H1 (cell line): Measurements from ENCODE around the gene BAZ2A. TPM values are rescaled to one million over a fixed set of nuclear protein-coding genes. Genes with fewer than 3 reads are reported as not detected.

ENCODE experiments used
- CTCF ChIA-PET: fragments of 300-600 bp; sonication (Branson Sonifier 250); formaldehyde crosslinking; loops from one replicate; lab custom pipeline; 2021; ENCODE audit not compliant: partially characterized antibody; lab: Charles Lee
- POLR2A ChIA-PET: fragments of 300-600 bp; sonication (Branson Sonifier 250); formaldehyde crosslinking; loops from one replicate; lab custom pipeline; 2021; ENCODE audit warnings: inconsistent platforms; ENCODE audit not compliant: partially characterized antibody; lab: Charles Lee
- DNase-seq, 2 experiments: peaks; one replicate each; pipeline versions ENCODE4 v3.0.0 to v3.0.0-alpha.2; 2010 to 2022; ENCODE audit warnings: low spot score in 2 of 2, low read depth in 1 of 2, mixed read lengths in 1 of 2
- FAIRE-seq: peaks from 2 replicates; lab custom pipeline; 2011; peaks lifted over from hg19 to GRCh38; lab: Jason Lieb, UNC
- H2AFZ ChIP-seq: 2 replicates; pipeline ENCODE4 v1.8.1; 2012; ENCODE audit warnings: low read length, inconsistent platforms
- H2AK5ac ChIP-seq: 2 replicates; pipeline ENCODE4 v1.6.1; 2013; ENCODE audit warnings: low read depth, low read length
- H2BK120ac ChIP-seq: replicated peaks from 2 replicates; pipeline ENCODE3; 2013; ENCODE audit warnings: low read depth, low read length, inconsistent platforms
- H2BK12ac ChIP-seq: 2 replicates; pipeline ENCODE4 v1.6.1; 2013; ENCODE audit warnings: low read depth, low read length
- H2BK15ac ChIP-seq: 2 replicates; pipeline ENCODE4 v1.6.1; 2013; ENCODE audit warnings: low read length
- H2BK20ac ChIP-seq: 2 replicates; pipeline ENCODE4 v1.6.1; 2013; ENCODE audit warnings: low read length
- H2BK5ac ChIP-seq: 2 replicates; pipeline ENCODE4 v1.6.1; 2013; ENCODE audit warnings: low read depth, low read length
- H3K14ac ChIP-seq: 2 replicates; pipeline ENCODE4 v1.6.1; 2013; ENCODE audit warnings: inconsistent platforms; ENCODE audit not compliant: insufficient read length
- H3K18ac ChIP-seq: 2 replicates; pipeline ENCODE4 v1.6.1; 2013; ENCODE audit warnings: low read length; ENCODE audit errors: extremely low read depth
- H3K23ac ChIP-seq: 2 replicates; pipeline ENCODE4 v1.6.1; 2013; ENCODE audit warnings: inconsistent platforms; ENCODE audit not compliant: insufficient read length
- H3K23me2 ChIP-seq: 2 replicates; pipeline ENCODE4 v1.6.1; 2013; ENCODE audit warnings: low read depth, low read length
- H3K27ac ChIP-seq: 2 replicates; pipeline ENCODE4 v1.6.1; 2011; ENCODE audit warnings: low read depth, low read length, inconsistent platforms
- H3K27me3 ChIP-seq, 4 experiments: replicated peaks in 1 of 4; 1 replicate in 1 of 4; 2 replicates in 3 of 4; pipeline versions ENCODE4 v1.6.1 to v1.8.1; 2011 to 2013; ENCODE audit warnings: low read length in 3 of 4, mild to moderate bottlenecking in 3 of 4, inconsistent platforms in 2 of 4, mixed read lengths in 2 of 4, moderate library complexity in 1 of 4; ENCODE audit not compliant: control insufficient read depth in 3 of 4, insufficient read depth in 3 of 4; ENCODE audit errors: extremely low read depth in 1 of 4
- H3K36me3 ChIP-seq, 4 experiments: 2 replicates each; pipeline versions ENCODE4 v1.6.1 to v1.8.1; 2011 to 2013; ENCODE audit warnings: mild to moderate bottlenecking in 4 of 4, low read length in 3 of 4, moderate library complexity in 2 of 4, control low read depth in 1 of 4, inconsistent platforms in 1 of 4; ENCODE audit not compliant: insufficient read depth in 4 of 4, control insufficient read depth in 2 of 4
- H3K4ac ChIP-seq: replicated peaks from 2 replicates; pipeline ENCODE3; 2013; ENCODE audit warnings: low read length, low read depth, mixed read lengths, inconsistent platforms; ENCODE audit not compliant: insufficient read length
- H3K4me1 ChIP-seq, 4 experiments: replicated peaks in 1 of 4; 1 replicate in 1 of 4; 2 replicates in 3 of 4; pipeline versions ENCODE4 v1.6.1 to v1.8.1; 2011 to 2013; ENCODE audit warnings: low read length in 3 of 4, inconsistent platforms in 2 of 4, mixed read lengths in 1 of 4; ENCODE audit not compliant: insufficient read depth in 4 of 4, control insufficient read depth in 3 of 4
- H3K4me2 ChIP-seq, 2 experiments: 2 replicates each; pipeline versions ENCODE4 v1.6.1 to v1.8.1; 2011 to 2013; ENCODE audit warnings: low read depth in 2 of 2, low read length in 2 of 2, control low read depth in 1 of 2, inconsistent platforms in 1 of 2, mild to moderate bottlenecking in 1 of 2; ENCODE audit not compliant: insufficient read depth in 1 of 2
- H3K4me3 ChIP-seq, 4 experiments: fragments of 200-600, 300-600 bp in 1 of 4; sonication (generic), shearing (Covaris generic), sonication (Bioruptor Twin) in 1 of 4; 2 replicates each; pipeline versions ENCODE4 v1.5.1 to v1.8.1; 2011 to 2016; ENCODE audit warnings: low read length in 4 of 4, low read depth in 3 of 4, control low read depth in 2 of 4, inconsistent platforms in 2 of 4, mild to moderate bottlenecking in 2 of 4, mixed read lengths in 1 of 4, moderate library complexity in 1 of 4; ENCODE audit not compliant: insufficient read depth in 2 of 4; ENCODE audit errors: extremely low read depth in 1 of 4
- H3K56ac ChIP-seq: replicated peaks from 2 replicates; pipeline ENCODE3; 2013; ENCODE audit warnings: low read depth, mild to moderate bottlenecking, mixed read lengths, low read length, inconsistent platforms; ENCODE audit not compliant: insufficient read length
- H3K79me1 ChIP-seq: 2 replicates; pipeline ENCODE4 v1.6.1; 2013; ENCODE audit warnings: low read depth, low read length, control low read depth
- H3K79me2 ChIP-seq, 2 experiments: 2 replicates each; pipeline versions ENCODE4 v1.6.1 to v1.8.1; 2012 to 2013; ENCODE audit warnings: low read length in 2 of 2, mild to moderate bottlenecking in 2 of 2, inconsistent platforms in 1 of 2; ENCODE audit not compliant: insufficient read depth in 2 of 2, control insufficient read depth in 1 of 2
- H3K9ac ChIP-seq, 4 experiments: replicated peaks in 1 of 4; 1 replicate in 1 of 4; 2 replicates in 3 of 4; pipeline versions ENCODE4 v1.6.1 to v1.8.1; 2011 to 2013; ENCODE audit warnings: low read depth in 3 of 4, low read length in 3 of 4, control low read depth in 2 of 4, mild to moderate bottlenecking in 2 of 4, moderate library complexity in 2 of 4, inconsistent platforms in 1 of 4; ENCODE audit errors: extremely low read depth in 1 of 4
- H3K9me3 ChIP-seq, 2 experiments: 2 replicates each; pipeline versions ENCODE4 v1.6.1 to v1.8.1; 2012 to 2013; ENCODE audit warnings: mild to moderate bottlenecking in 2 of 2, moderate library complexity in 2 of 2, control low read depth in 1 of 2, inconsistent platforms in 1 of 2, low read depth in 1 of 2, low read length in 1 of 2, mixed read lengths in 1 of 2; ENCODE audit not compliant: insufficient read depth in 2 of 2
- H4K20me1 ChIP-seq, 2 experiments: replicated peaks in 1 of 2; 2 replicates each; pipeline versions ENCODE3 to v1.8.1; 2011 to 2013; ENCODE audit warnings: inconsistent platforms in 2 of 2, low read length in 2 of 2, mild to moderate bottlenecking in 1 of 2; ENCODE audit not compliant: insufficient read depth in 2 of 2, control insufficient read depth in 1 of 2
- H4K5ac ChIP-seq: 2 replicates; pipeline ENCODE4 v1.6.1; 2013; ENCODE audit warnings: low read length, low read depth, mixed read lengths, inconsistent platforms; ENCODE audit not compliant: insufficient read length
- H4K8ac ChIP-seq: 2 replicates; pipeline ENCODE4 v1.8.0; 2013; ENCODE audit warnings: mild to moderate bottlenecking, moderate library complexity, low read length, inconsistent platforms; ENCODE audit not compliant: insufficient read depth; ENCODE audit errors: extremely low read depth
- H4K91ac ChIP-seq: replicated peaks from 2 replicates; pipeline ENCODE3; 2013; ENCODE audit warnings: low read length, mixed read lengths, inconsistent platforms; ENCODE audit not compliant: insufficient read length
- BACH1 ChIP-seq: IDR thresholded peaks from 2 replicates; pipeline ENCODE4 v1.6.1; 2012; ENCODE audit warnings: low read length, improper control_type of control experiment
- CHD1 ChIP-seq: IDR thresholded peaks from 2 replicates; pipeline ENCODE4 v1.6.1; 2012; ENCODE audit warnings: low read depth, low read length, improper control_type of control experiment
- CTBP2 ChIP-seq: IDR thresholded peaks from 2 replicates; pipeline ENCODE4 v1.7.0; 2011; ENCODE audit warnings: borderline replicate concordance, mild to moderate bottlenecking, moderate library complexity, mixed read lengths, low read length; ENCODE audit not compliant: insufficient read depth, insufficient read length
- HDAC2 ChIP-seq, 2 experiments: fragments of 300-600 bp in 1 of 2; sonication (generic) in 1 of 2; IDR thresholded peaks; 2 replicates each; pipeline ENCODE4 v1.6.1; 2011 to 2012; ENCODE audit warnings: low read depth in 2 of 2, low read length in 2 of 2, mild to moderate bottlenecking in 2 of 2, moderate library complexity in 2 of 2, borderline replicate concordance in 1 of 2, inconsistent platforms in 1 of 2
- KDM1A ChIP-seq: fragments of 200-600, 300-600 bp; sonication (generic); IDR thresholded peaks from 2 replicates; pipeline ENCODE4 v1.7.1; 2016; ENCODE audit warnings: mild to moderate bottlenecking, low read length, borderline replicate concordance
- NRF1 ChIP-seq: IDR thresholded peaks from 2 replicates; pipeline ENCODE4 v1.6.1; 2011; ENCODE audit warnings: mild to moderate bottlenecking, low read depth, low read length, improper control_type of control experiment
- PHF8 ChIP-seq: fragments of 200-600 bp; sonication (generic); conservative IDR thresholded peaks from 2 replicates; pipeline ENCODE4 v1.7.1; 2012; ENCODE audit warnings: low read depth, mild to moderate bottlenecking, inconsistent platforms, low read length, moderate library complexity
- POLR2A ChIP-seq, 2 experiments: IDR thresholded peaks; 1 replicate in 1 of 2; 2 replicates in 1 of 2; pipeline ENCODE4 v1.6.1; 2011; ENCODE audit warnings: low read depth in 2 of 2, low read length in 2 of 2, mild to moderate bottlenecking in 2 of 2; ENCODE audit errors: control extremely low read depth in 1 of 2
- POLR2AphosphoS5 ChIP-seq: IDR thresholded peaks from 2 replicates; pipeline ENCODE4 v1.6.1; 2011; ENCODE audit warnings: low read depth, low read length
- RBBP5 ChIP-seq: IDR thresholded peaks from 2 replicates; pipeline ENCODE4 v1.7.1; 2012; ENCODE audit warnings: low read depth, mild to moderate bottlenecking, inconsistent platforms, low read length, moderate library complexity, borderline replicate concordance
- RFX5 ChIP-seq: IDR thresholded peaks from 2 replicates; pipeline ENCODE4 v1.6.1; 2011; ENCODE audit warnings: low read depth, low read length, improper control_type of control experiment, borderline replicate concordance
- RXRA ChIP-seq: IDR thresholded peaks from 2 replicates; pipeline ENCODE4 v1.6.1; 2011; ENCODE audit warnings: low read depth, mild to moderate bottlenecking, low read length, moderate library complexity; ENCODE audit not compliant: insufficient read depth
- SIRT6 ChIP-seq: IDR thresholded peaks from one replicate; pipeline ENCODE4 v1.7.1; 2012; ENCODE audit warnings: low read length, inconsistent platforms
- SP2 ChIP-seq: IDR thresholded peaks from 2 replicates; pipeline ENCODE4 v1.6.1; 2012; ENCODE audit warnings: mild to moderate bottlenecking, low read length, inconsistent platforms
- ZNF274 ChIP-seq: IDR thresholded peaks from 2 replicates; pipeline ENCODE4 v1.7.0; 2012; ENCODE audit warnings: low read length, borderline replicate concordance; ENCODE audit errors: extremely low read depth
- WGBS, 2 experiments: shearing (Covaris generic) in 1 of 2; methylation state at CpG; one replicate each; pipeline versions ENCODE4 v1.1.6 to v1.1.7; 2013 to 2015; ENCODE audit warnings: low lambda C conversion rate in 2 of 2, mixed read lengths in 2 of 2, inconsistent platforms in 1 of 2, low coverage in 1 of 2, missing lambda C conversion rate in 1 of 2; ENCODE audit not compliant: insufficient replicate concordance in 2 of 2, insufficient coverage in 1 of 2, insufficient read length in 1 of 2; ENCODE audit errors: extremely low coverage in 1 of 2, missing lambda C conversion rate in 1 of 2; 5-methylcytosine and 5-hydroxymethylcytosine counted together
- polyA plus RNA-seq, 7 experiments: library from polyadenylated mRNA; depleted of rRNA in 3 of 7; stranded (reverse) in 5 of 7; unstranded in 2 of 7; fragments of >200 nt in 5 of 7; fragments of 200-250 nt in 2 of 7; gene quantifications; 1 replicate in 5 of 7; 2 replicates in 1 of 7; 4 replicates in 1 of 7; pipeline versions ENCODE4 v1.2.1 to v1.2.3, GENCODE V29; 2011 to 2013; ENCODE audit warnings: missing spikeins in 2 of 7, mixed read lengths in 2 of 7
- total RNA-seq: library from RNA; stranded (reverse); fragmentation: NEBNext Ultra II Directional; extraction: Animal tissue kit (Norgen Biotek cat#: 25700); gene quantifications from 2 replicates; pipeline ENCODE4 v1.2.1, GENCODE V29; 2021

BAZ2A gene
- total and polyA plus RNA-seq, 2 of the 8 experiments (the other 6 are each of a cell fraction or from before 2014, with no cell fraction given) = 52.0 to 110 TPM

- Histone ChIP-seq H3K4me3 (no peak overlapping the region), H3K36me3 (peaks cover 20 to 71% (median 51%) of the 10 kb centered on the region in 4 experiments), H4K5ac (no peak overlapping the region), H3K9ac (no peak overlapping the region), H4K8ac (no peak overlapping the region), H3K23me2 (no peaks in the 10 kb centered on the region), H2BK5ac (no peak overlapping the region), H3K79me2 (peaks cover 7 to 48% of the 10 kb centered on the region in 2 experiments; a peak in 3 of 4 replicates), H3K18ac (no peak overlapping the region), H3K9me3 (no peaks in the 10 kb centered on the region), H2BK15ac (no peak overlapping the region), H2AFZ (no peak overlapping the region), H3K79me1 (peaks cover 8% of the 10 kb centered on the region; the same call in 1 of the 2 replicates), H3K4ac (no peak overlapping the region), H4K20me1 (peaks cover 3 to 12% of the 10 kb centered on the region in 2 experiments), H2BK12ac (no peak overlapping the region), H3K27ac (no peak overlapping the region), H3K14ac (no peak overlapping the region), H3K56ac (no peak overlapping the region), H4K91ac (no peak overlapping the region), H3K4me2 (no peak overlapping the region), H2AK5ac (no peak overlapping the region), H3K4me1 (no peaks in the 10 kb centered on the region), H2BK120ac (no peak overlapping the region), H3K27me3 (0 out of 7 replicates have a peak, but pooled peaks cover 0 to 2% (median 0%) of the 10 kb centered on the region in 4 experiments), H3K23ac (no peak overlapping the region), H2BK20ac (no peak overlapping the region)
- ChIA-PET CTCF (interaction anchor here (0.7 to 1.4 kb wide), 5 partner anchors 10 to 392 kb away, joined by 3 to 5 read pairs (median 4); no protein-coding TSS in a partner anchor), POLR2A (interaction anchor here (0.6 to 8.8 kb wide), 14 partner anchors 8 to 337 kb away, joined by 3 to 71 read pairs (median 4); partner anchors contain the start of genes ATP5F1B, NACA, PAN2 and PTGES3)
- no peak for FAIRE-seq
- no peak for DNase-seq
- 89% methylated on average over 4 of the region's 4 CpGs; no CpG with 5 or more reads in 1 of the 2 experiments for WGBS, 2 experiments
- TF ChIP-seq CTBP2 (no peak), RFX5 (no peak), ZNF274 (no peak), CHD1 (no peak), KDM1A (no peak), PHF8 (no peak), BACH1 (no peak), HDAC2 (IDR thresholded peaks at IDR 0.05; ENCODE audit: borderline replicate concordance in 1 of 2, low read depth in 2 of 2, low read length in 2 of 2) (no peak), RXRA (no peak), SP2 (no peak), POLR2A (IDR thresholded peaks at IDR 0.05; ENCODE audit: control extremely low read depth in 1 of 2, low read depth in 2 of 2, low read length in 2 of 2) (no peak), POLR2AphosphoS5 (no peak), SIRT6 (no peak), RBBP5 (no peak), NRF1 (no peak)
Observed at GRCh38 chr12:56670836-56671235, 40.7 kb upstream of the BAZ2A start.
